Testis (tissue), 2 donors: ENCODE measurements around the gene KRT6C.
"Not testable (repeated sequence)": the region's sequence is repeated elsewhere in the genome, so short reads cannot be mapped to it uniquely, and the experiment has no call there.

Experiments
- POLR2A ChIP-seq: fragments of 450-650 bp; IDR thresholded peaks from one replicate; pipeline ENCODE4 v1.6.1; 2017; ENCODE audit warnings: antibody characterized with exemption, mild to moderate bottlenecking, moderate library complexity
- TF ChIP-seq, protein P1 (sequence below), 3 experiments: fragments of 450-650 bp in 2 of 3; fragments of 200-600 bp in 1 of 3; sonication (generic) in 1 of 3; IDR thresholded peaks; one replicate each; pipeline ENCODE4 v1.5.1; 2016 to 2019; ENCODE audit warnings: antibody characterized with exemption in 3 of 3, mild to moderate bottlenecking in 2 of 3, moderate library complexity in 1 of 3

- TF ChIP-seq, protein P1, sequence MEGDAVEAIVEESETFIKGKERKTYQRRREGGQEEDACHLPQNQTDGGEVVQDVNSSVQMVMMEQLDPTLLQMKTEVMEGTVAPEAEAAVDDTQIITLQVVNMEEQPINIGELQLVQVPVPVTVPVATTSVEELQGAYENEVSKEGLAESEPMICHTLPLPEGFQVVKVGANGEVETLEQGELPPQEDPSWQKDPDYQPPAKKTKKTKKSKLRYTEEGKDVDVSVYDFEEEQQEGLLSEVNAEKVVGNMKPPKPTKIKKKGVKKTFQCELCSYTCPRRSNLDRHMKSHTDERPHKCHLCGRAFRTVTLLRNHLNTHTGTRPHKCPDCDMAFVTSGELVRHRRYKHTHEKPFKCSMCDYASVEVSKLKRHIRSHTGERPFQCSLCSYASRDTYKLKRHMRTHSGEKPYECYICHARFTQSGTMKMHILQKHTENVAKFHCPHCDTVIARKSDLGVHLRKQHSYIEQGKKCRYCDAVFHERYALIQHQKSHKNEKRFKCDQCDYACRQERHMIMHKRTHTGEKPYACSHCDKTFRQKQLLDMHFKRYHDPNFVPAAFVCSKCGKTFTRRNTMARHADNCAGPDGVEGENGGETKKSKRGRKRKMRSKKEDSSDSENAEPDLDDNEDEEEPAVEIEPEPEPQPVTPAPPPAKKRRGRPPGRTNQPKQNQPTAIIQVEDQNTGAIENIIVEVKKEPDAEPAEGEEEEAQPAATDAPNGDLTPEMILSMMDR (IDR thresholded peaks at IDR 0.05), result not testable (repeated sequence)
- TF ChIP-seq POLR2A, result not testable (repeated sequence)
Observed at GRCh38 chr12:52491495-52491894, 17.9 kb upstream of the KRT6C start.
